UCSD-AML1 (cell line): ENCODE results near the gene ABCC1.
A peak's percentile ranks its signal among the peaks of the same experiment; 100 is the strongest.
"Not testable (repeated sequence)": the region's sequence is repeated elsewhere in the genome, so short reads cannot be mapped to it uniquely, and the experiment has no call there.

Experiments used
- DNase-seq: peaks from one replicate; lab custom pipeline; 2025; ENCODE audit not compliant: unreplicated experiment; lab: John Stamatoyannopoulos, UW

The ABCC1 gene

DNA sequence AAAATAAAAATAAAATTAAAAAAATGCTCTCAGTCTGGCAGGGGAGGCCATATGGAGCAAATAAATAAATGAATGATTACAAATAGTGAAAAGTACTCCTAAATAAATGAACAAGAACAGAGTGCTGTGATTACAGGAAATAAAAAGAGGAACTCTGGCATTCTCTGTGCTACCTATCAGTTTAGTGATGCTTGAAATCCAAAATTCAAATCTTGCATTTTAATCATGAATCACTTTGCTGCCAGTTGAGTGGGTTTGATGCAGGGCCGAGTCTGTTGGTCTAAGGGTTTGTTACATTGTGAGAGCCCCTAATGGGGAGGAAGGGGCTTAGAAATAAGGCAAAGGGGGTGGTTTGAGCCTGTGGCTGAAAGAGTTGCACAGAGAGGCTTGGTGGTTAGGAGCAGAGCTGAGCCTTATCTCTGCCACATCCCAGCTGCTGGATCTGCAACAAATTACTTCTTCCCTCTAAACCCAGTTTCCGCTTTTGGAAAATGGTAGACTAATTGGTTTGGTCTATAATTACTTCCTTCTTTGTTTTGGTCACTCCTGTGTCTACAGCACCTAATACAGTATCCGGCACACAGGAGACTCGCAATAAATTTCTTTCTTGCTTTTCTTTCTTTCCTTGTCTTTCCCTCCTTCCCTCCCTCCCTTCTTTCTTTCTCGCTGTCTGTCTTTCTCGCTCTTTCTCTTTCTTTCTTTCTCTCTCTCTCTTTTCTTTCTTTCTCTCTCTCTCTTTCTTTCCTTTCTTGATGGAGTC lies 6.3 kb upstream of the ABCC1 start:
- DNase-seq, result peak; percentile 30

DNA sequence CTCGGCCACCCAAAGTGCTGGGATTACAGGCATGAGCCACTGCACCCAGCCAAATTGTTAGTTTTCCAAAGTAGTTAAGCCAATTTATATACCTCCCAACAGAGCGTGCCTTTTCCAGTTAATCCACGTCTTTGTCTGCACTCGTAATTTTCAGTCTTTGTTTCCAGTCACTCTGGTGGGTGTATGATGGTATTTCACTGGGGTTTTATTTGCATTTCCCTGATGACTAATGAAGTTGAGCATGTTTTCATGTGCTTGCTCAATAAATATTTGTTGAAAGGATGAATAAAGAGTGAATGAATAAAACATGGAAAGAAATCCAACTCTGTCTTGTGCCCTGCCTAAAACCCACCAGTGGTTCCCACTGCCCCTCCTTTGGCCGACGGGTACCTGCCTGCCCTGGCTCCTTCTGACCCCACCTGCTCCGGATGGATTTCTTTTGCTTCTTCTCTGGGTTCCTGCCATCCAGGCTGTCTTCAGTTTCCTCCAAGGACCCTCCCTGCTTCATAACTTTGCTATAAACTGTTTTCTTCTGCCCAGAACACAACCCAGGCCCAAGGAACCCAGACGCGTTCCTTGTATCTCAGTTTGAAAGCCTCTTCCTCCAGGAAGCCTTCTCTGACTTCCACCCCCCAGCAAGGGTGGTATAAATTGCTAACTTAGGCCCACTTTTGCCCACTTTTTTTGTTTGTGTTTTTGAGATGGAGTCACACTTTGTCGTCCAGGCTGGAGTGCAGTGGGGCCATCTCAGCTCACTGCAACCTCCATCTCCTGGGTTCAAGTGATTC lies 3.0 kb upstream of the ABCC1 start:
- no peak for DNase-seq

DNA sequence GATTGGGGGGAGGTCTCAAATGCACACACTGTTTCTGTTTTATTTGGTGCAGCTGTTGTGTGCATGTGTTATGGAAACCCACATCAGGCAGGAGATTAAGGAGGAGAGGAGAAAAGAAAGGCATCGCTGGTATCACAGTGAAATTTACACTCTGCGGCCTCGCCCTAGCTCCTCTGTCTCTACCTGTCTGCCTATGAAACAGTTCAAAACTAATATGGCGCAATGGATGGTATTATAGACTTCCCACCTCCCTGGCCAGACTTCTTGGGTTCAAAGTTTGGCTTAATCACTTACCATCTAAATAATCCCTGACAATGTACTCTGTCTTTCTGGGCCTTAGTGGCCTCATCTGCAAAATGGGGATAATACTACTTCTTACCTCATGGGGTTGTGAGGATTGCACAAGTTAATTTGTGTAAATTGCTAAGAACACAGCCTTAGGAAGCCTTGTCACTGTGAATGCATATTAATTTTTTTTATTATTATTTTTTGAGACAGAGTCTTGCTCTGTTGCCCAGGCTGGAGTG lies 1.4 kb upstream of the ABCC1 start:
- no peak for DNase-seq

DNA sequence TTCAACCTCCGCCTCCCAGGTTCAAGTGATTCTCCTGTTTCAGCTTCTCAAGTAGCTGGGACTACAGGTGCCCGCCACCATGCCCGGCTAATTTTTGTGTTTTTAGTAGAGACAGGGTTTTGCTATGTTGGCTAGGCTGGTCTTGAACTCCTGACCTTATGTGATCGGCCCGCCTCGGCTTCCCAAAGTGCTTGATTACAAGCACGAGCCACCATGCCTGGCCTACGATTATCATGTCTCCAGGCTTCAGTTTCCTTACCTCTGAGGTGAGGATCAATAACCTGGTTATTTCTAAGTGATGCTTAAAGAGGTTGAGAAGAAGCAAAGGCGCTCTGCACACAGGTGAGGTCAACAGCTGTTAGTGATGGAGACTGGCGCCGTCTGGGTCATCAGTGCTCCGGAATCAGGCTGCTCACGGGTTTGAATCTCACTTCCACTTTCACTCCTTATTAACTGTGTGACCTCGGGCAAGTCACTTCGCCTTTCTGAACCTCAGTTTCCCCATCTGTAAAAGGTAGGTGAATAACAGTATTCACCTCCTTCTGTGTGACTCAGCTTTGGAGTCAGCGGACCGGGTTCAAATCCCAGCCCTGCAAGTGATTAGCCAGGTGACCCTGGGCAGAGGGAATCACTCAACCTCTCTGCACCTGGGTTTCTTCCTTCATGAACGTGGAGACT lies 745 bp upstream of the ABCC1 start:
- no peak for DNase-seq

DNA sequence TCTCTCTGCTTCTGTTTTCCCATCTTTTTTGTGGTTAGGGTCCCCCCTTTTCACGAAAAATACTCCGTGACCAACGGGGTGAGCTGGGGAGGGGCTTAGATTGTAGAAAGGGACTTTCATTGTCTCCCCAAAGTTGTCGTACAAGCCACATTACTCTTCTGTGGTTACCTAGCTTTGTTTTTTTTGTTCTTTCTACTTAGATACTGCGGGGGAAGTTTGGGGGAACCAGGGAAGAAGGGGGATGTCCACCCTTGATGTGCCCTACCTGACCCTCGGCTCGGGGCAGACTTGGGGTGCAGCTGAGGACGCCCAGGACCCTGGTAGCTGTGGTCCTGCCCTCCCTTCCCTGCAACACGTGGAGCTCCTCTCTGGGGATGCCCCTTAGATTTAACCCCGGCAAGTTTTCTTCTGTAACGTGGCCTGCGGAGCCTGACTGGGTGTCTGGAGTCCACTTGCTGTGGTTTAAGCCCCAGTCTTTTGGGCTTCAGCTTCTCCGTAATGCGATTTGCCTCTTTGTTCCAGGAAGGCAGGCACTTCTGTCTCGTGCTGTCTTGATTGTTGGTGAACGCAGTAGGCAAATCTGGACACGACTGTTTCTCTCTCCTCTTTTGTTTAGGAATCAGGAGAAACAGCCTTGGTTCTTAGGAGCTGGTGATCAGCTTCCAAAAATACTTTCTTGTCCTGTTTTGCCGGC lies 892 bp downstream of the ABCC1 start:
- peak; percentile 35 for DNase-seq

DNA sequence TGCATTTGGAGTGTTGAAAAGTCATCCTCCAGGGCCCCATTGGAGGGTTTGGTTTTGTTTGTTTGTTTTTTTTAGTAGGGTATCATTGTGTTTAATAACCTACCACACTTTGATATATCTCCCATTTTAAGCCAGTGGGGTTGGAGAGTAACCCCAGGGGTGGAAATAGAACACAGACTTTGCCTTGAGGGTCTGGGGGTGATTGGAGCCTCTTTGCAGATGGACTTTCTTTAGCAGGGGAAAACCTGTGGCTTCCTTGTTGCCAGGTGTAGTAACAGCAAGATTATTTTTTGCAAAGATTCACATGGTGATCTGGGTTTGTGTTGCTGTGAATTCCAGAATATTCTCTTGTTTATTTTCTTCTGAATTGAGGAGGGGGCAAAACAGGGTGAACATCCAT lies 1.5 kb downstream of the ABCC1 start:
- DNase-seq, result no peak

DNA sequence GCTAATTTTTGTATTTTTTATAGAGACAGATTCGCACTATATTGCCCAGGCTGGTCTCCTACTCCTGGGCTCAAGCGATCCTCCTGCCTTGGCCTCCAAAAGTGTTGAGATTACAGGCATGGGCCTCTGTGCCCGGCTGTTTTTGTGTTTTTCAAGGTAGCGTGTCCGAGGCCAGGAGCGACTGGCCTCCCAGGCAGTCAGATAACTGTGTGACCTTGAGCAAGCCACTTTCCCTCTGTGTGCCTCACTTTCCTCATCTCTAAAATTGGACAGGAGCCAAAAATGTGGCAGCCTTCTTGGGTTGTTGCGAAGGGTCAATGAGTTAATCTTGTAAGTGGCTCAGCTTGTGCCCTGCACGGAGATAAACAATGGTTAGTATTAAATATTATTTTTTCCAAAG lies 2.4 kb downstream of the ABCC1 start:
- no peak for DNase-seq

DNA sequence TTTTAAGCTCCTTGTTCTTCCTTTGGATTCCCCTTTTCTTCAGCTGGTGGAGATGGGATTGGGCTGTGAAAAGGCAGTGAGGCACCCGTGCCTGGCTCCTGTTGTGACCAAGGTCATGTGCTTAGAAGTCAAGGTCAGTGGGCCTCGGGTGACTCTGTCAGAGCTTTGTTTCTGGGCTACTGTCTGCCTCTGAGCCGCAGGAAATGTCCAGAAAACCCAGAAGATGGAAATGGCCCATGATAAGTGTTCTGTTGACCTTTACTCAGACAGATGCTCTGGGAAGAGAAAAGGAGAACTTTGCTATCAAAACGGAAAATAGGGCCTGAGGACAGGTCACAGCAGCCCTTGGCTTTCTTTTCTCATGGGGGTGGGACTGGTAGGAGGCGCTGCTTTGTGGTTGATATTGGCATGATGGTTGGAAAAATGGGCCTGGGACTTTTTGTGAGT lies 2.9 kb downstream of the ABCC1 start:
- DNase-seq, result peak; percentile 39

DNA sequence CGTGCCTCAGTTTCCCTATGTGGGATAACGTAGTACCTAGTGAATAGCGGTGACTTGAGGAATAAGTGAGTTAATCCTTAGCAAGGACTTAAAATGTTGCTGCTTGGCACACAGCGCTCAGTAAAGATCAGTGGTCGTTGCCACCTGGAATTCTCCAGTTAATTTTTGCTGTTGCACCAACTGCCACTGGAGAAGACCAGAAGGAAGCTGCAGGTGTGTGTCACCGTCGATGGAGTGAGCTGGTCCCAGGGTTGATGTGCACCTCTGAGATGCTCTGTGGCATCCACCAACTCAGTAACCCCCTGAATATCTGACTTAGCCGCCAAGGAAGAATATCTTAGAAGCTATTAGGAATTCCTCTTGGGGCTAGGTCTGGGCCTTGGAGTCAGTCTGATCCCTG lies 4.1 kb downstream of the ABCC1 start:
- DNase-seq, result no peak

DNA sequence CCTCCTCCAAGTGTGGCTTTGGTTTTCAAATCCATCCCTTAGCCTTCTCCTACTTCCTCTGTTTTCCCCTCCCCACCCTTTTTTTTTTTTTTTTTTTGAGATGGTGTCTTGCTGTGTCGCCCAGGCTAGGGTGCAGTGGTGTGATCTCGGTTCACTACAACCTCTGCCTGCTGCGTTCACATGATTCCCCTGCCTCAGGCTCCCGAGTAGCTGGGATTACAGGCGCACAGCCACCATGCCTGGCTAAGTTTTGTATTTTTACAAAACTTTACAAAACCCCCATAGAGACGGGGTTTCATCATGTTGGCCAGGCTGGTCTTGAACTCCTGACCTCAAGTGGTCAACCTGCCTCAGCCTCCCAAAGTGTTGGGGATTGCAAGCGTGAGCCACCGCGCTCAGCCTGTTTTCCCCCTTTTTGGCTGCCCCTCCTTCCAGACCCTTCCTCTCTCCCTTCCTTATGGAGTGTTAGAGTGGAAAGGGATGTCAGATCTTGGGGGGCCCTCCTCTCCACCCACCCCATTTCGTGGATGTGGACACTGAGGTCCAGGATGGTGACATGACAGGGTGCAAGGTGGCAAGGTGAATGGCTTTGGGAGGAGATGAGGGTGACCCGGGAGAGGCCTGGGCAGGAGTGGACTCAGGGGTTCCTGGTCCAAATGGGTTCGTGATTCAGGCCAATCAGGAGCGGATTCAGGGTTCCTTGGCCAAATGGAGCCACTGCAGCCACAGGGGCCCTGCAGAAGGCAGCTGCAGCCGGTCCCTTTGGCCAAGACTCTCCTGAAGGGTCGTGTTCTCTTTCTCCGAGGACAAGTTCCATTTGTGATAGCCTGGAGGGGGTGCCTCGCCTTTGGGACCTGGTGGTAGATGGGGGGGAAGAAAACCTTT lies 4.8 kb downstream of the ABCC1 start:
- DNase-seq, result peak; percentile 50

DNA sequence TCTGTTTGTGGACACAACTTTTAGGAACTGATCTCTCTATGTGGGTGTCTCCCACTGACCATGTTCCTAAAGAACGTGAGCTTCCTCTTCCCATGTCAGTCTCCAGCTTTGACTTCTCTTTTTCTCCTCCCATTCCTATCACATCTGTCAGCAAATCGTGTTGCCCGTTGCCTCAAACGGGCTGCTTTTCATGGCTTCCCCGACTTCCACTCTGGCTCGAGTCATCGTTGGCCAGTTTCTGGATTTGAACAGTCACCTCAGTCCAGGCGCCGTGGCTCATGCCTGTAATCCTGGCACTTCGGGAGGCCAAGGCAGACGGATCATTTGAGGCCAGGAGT lies 5.4 kb downstream of the ABCC1 start:
- peak; percentile 50 for DNase-seq

DNA sequence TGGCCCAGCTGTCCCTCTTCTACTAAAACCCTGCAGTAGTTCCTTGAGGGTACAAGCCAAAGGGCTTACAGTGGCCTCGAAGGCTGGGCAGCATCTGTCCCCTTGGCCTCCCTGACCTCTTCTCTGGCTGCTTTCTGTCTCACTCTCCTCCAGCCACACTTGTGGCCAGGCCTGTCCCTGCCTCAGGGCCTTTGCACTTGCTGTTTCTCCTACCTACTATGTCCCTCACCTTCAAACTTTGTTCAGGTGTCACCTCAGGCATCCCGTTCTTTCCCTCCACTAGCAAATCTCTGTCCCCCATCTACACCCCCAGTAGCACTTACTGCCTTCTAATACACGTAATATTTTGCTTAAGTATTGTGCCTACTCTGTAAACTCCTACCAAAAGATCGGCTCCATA lies 6.0 kb downstream of the ABCC1 start:
- no peak for DNase-seq

DNA sequence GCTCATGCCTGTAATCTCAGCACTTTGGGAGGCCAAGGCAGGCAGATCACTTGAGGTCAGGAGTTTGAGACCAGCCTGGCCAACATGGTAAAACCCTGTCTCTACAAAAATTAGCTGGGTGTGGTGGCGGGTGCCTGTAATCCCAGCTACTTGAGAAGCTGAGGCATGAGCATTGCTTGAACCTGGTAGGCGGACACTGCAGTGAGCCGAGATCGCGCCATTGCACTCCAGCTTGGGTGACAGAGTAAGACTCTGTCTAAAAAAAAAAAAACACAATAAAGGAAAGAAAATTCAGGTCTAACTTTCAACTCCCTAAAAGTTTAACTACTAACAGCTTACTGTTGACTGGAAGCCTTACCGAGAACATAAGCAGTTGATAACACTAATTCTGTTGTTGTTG lies 6.7 kb downstream of the ABCC1 start:
- not testable (repeated sequence) for DNase-seq

DNA sequence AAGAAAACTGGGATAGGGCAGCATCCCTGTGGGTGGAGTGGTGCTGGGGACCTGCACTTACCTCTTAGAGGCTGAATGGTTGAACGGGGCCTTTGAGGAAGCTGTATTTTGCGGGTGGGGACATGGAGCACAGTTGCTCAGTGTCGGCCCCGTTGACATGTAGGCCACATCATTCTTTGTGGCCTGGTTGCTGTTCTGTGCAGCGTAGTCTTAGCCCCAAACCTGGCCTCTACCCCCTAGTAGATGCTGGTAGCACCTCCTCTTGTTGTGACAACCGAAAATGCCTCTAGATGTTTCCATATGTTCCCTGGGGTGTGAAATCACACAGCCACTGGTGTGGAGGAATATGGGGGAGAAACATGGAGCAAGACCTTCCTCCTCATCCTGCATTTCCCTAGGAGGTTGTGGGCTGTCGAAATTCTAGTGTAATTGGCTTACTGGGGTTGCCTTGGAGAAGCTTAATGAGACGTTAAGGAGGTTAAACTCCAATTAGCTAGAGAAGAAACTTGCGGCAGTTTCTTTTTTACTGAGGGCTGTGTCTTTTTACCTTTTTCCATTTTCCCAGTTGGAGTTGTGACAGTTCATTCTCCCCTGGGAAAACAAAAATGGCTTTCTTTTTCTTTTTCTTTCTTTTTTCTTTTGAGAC lies 9.4 kb downstream of the ABCC1 start:
- no peak for DNase-seq

DNA sequence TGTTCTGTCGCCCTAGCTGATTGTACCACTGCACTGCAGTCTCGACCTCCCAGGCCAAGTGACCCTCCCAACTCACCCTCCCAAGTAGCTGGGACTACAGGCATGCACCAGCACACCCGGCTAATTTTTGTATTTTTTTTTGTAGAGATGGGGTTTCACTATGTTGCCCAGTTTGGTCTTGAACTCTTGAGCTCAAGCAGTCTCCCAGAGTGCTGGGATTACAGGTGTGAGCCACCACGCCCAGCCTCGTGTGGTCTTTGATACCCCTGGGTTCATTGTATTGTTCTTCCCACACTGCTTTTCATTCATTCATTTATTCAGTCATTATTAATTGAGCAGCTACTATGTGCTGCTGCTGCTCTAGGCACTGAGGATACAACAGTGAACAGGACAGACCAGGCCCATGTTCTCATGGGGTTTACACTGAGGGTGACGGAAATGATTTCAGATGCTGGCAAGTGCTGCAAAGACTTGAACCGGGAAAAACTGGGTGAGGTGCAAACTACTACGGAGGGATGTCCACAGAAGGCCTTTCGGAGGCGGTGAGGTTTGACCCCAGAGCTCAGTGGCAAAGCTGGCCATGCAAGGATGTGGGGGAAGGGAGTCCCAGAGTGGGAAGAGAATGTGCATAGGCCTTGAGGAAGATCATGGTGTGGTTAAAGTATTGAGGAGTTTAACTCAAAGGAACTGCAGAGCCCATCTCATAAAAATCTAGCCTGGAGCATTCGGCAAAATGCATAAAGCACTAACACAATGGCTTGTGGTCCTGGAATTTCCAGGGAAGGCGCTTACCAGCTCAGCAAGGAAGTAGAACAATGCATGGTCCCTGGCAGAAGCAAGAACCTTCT lies 10.9 kb downstream of the ABCC1 start:
- no peak for DNase-seq

DNA sequence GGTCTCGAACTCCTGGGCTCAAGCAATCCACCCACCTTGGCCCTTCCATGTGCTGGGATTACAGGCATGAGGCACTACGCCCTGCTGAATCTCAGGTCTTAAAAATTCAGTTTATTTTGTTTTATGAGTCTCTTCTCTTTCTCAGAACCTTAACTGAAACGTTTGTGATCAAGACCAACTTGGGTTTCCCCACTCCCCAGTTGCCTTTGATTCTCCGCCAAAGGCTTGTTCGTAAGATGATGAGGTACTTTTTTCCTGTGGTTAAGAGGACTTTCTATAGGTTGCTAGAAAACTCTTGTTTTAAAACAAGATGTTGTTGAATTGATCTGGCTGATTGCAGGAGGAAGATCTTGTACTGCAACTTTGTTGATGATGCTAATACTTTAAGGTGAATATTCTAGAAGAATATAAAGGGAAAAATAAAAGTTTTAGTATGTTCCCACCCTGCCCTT lies 11.7 kb downstream of the ABCC1 start:
- DNase-seq, result no peak

DNA sequence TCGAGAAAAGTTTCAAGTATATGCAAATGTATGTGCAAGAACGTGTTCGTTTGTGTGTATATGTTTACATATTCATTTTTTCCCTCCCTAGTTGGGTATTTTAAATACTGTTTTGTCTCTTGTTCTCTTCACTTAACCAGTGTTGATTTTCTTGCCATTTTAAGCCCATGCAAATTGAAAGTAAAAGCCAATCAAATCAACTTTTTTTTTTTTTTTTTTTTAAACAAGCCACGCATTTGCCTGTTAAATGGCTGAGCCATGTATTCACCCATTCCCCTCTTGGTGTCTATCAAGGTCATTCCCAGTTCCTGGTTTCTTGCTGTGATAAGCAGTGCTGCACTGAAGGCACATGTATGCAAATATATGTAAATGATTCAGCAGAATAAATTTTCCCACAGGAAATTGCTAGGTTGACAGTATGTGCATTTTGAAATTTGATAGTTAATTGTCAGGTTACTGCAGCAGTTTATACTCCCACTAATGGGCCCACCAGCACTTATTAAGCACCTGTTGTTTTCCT lies 12.2 kb downstream of the ABCC1 start:
- DNase-seq, result no peak

DNA sequence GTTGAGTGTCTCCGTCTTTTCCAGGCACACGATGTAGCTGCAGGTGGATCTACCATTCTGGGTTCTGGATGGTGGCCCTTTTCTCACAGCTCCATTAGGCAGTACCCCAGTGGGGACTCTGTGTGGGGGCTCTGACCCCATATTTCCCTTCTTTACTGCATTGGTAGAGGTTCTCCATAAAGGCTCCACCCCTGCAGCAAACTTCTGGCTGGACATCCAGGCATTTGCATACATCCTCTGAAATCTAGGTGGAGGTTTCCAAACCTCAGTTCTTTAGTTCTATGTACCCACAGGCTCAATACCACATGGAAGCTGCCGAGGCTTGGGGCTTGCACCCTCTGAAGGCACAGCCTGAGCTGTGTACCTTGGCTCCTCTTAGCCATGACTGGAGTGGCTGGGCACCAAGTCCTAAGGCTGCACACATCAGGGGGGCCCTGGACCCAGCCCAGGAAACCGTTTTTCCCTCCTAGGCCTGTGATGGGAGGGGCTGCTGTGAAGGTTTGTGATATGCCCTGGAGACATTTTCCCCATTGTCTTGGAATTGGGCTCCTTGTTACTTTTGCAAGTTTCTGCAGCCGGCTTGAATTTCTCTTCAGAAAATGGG lies 14.0 kb downstream of the ABCC1 start:
- no peak for DNase-seq
